ENCODE data around the gene MGAT4B. TPM values are rescaled to one million over a fixed set of nuclear protein-coding genes. Genes with fewer than 3 reads are reported as not detected.

MGAT4B gene
- total RNA-seq, 1 donor from 2014 or later: 98.9 TPM

DNA sequence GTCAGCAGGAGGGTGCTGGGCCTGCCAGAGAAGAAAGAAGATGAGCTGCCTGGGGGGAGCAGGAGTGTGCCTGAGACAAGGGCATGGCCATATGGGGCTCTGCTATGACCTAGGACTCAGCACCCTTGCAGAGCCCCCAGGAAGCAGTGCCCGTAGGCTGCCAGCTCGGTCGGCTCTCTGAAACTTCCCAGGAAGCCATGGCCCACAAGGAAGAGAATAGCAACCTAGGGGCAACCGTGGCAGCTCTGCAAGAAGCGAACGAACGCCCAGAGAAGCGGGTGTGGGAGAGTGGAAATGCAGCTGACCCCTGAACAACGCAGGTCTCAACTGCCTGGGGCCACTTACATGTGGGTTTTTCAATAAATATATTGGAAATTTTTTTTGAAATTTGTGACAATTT, 23.5 kb downstream of the MGAT4B start:
- intact Hi-C loops (cut with DNase I): no loop called here
- DNase-seq (ENCODE audit: missing footprints) (no peak), ATAC-seq (no peak)

DNA sequence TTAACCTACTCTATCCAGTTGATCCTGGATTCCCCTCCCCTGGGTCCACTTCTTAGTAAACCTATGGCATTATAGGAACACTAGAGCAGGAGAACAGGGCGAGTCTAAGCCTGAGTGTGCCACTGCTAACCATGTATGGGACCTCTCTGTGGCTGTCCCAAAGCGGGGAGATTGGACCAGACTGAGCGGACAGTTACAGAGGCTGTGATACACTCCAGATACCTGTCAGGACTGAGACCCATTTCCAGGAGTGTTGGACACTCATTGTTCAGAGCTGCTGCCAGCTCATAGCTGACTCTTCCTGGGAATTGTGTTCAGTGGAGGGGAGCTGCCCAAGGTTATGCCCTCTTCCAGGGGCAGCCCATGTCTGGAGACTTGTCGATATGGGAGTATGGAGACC, 24.8 kb downstream of the MGAT4B start:
- ATAC-seq (peak; percentile 27), DNase-seq (ENCODE audit: missing footprints) (no peak)
- intact Hi-C loops (cut with DNase I): no loop called here

- DNase-seq (ENCODE audit: missing footprints): no peak
- intact Hi-C loops (cut with DNase I): no loop called here
- ATAC-seq: no peak
Observed at GRCh38 chr5:179780362-179780761, 26.3 kb downstream of the MGAT4B start.

GRCh38 chr5:179779826-179780225, 26.8 kb downstream of the MGAT4B start:
- no peak for ATAC-seq
- intact Hi-C loops (cut with DNase I): no loop called here
- no peak for DNase-seq (ENCODE audit: missing footprints)

DNA sequence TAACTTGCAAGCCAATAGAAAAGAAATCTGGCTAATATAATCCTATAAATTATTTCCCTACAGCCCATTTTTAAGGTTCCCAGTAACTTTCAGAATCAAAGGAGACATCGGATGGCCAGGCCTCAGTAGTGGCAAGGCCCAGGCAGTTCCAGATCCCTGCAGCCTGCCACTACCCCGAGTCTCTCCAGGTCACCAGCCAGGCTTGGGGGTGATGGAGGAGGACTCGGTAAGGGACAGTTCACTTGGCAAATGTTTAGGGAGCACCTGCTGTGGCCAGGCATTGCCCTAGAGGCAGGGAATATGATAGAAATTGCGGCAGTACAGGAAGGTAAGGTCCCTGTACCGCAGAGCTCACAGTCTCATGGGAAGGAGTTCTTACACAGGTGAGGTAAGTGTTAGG, 28.1 kb downstream of the MGAT4B start:
- DNase-seq (ENCODE audit: missing footprints): no peak
- no peak for ATAC-seq
- intact Hi-C loops (cut with DNase I): no loop called here

GRCh38 chr5:179777909-179778308, 28.8 kb downstream of the MGAT4B start:
- peak; percentile 14 for ATAC-seq
- no peak for DNase-seq (ENCODE audit: missing footprints)
- intact Hi-C loops (cut with DNase I): no loop called here

DNA sequence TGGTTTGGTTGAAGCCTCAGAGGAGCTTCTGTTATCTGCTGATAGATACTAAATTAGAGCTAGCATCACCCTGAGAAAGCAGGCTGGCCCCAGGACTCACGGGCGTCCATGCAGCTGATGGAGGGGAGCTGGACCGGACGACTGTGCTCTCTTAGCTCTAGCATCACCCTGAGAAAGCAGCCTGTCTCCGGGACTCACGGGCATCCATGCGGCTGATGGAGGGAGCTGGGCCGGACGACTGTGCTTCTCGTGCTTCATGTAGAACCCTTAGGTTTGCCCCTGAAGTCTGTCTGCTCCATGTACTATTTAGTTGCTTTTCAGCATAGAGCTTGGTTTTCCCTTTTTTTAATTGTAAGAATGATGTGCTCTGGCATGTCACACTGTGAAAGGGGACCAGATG, 29.2 kb downstream of the MGAT4B start:
- DNase-seq (ENCODE audit: missing footprints): no peak
- no peak for ATAC-seq
- intact Hi-C loops (cut with DNase I): no loop called here

DNA sequence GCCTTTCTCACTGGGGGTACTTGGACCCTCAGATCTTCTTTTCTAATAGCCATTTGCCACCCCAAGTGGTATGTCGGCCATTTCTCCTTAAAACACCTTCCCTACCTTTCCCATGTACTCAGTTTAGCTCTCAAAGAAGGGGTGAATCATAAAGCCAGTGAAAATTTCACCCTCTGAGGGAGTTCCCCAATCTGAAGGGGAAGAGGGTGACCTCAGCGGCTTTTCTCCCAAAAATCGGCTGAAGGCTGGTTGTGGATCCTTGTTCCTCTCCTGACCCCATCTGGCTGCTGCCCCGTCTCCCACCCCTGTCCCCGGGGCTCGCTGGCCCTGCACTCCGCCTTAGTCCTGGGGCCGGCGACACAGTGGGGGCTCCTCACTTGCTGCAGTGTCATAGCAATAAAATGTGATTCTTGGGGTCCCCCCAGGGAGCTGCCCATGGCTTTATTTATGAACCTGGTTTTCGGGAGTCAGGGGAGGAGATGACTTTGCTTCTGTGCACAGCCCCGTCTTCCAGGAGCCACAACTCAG, 30.2 kb downstream of the MGAT4B start:
- no peak for ATAC-seq
- intact Hi-C loops (cut with DNase I): no loop called here
- no peak for DNase-seq (ENCODE audit: missing footprints)

GRCh38 chr5:179774442-179774841, 32.2 kb downstream of the MGAT4B start:
- intact Hi-C loops (cut with DNase I): no loop called here
- no peak for ATAC-seq
- no peak for DNase-seq (ENCODE audit: missing footprints)

DNA sequence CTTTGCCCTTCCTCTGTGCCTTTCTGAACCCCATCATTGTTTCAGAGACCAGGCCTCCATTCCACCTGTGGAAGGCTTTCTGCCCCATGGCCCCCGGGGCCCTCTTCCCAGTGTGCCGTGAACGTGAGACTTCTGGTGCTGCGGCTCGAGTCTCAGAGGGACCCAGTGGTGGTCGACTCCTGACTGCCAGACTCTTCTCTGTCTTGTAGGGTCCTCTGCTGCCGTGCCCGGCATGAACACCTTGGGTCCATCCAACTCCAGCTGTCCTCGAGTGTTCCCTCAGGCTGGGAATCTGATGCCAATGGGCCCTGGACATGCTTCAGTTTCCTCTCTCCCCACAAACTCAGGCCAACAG, 33.0 kb downstream of the MGAT4B start:
- no peak for DNase-seq (ENCODE audit: missing footprints)
- ATAC-seq: no peak
- intact Hi-C loops (cut with DNase I): no loop called here

DNA sequence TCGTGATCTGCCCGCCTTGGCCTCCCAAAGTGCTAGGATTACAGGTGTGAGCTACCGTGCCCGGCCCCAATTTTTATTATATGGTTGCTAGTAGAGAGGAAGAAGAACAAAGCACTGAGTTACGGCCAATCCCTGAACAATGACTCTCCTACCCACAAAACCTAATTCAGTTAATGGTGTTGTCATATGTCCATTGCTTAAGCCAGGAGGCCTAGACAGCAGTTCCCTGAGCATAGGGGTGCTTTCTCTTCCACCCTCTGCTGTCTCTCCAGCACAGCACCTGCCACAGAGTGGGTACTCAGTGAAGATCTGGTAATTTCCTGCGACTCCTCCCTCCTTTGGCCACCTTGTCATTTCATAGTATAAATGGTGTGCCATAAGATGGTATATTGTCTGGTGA, 34.3 kb downstream of the MGAT4B start:
- ATAC-seq (no peak), DNase-seq (ENCODE audit: missing footprints) (no peak)
- intact Hi-C loops (cut with DNase I): no loop called here

DNA sequence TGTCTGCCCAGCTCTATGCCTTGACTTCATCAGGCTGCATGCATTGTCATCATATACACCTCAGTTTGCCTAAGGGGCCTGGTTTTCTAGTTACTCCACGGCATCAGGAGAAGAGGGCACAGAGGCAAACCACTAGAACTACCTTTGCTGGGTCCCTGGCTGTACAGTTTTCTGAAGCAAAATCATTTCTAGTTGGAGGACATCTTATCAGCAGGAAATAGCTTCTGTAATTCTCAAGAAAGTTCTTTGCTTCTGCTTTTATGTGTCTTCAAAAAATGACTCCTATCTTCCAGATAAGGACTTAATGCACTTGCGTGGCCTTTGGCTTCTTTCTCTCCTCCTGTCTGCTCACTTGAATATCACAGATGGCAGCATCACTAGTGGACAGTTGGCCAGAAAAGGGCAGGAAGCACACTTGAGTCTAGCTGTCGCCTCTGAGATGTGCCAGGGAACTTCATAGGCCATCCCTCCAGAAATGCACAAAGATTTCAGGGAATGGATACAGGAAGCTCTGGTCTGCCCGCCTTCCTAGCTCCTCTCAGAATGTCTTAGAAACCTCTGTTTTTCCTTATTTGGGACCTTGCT, 35.3 kb downstream of the MGAT4B start:
- ATAC-seq (no peak), DNase-seq (ENCODE audit: missing footprints) (no peak)
- intact Hi-C loops (cut with DNase I): no loop called here

DNA sequence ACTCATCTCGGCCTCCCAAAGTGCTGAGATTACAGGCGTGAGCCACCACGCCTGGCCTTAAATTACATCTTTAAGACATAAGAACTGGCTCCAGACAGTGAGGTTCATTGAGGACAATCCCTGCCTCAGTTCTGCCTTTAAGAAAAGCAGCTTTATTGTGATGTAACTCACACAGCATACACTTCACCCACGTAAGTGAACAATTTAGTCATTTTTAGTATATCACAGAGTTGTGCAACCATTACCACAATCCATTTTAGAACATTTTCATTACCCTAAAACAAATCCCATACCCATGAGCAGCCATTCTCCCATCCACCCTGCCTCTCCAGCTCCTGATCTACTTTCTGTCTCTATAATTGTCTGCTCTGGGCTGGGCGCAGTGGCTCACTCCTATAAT, 36.9 kb downstream of the MGAT4B start:
- ATAC-seq (no peak), DNase-seq (ENCODE audit: missing footprints) (no peak)
- intact Hi-C loops (cut with DNase I): no loop called here

DNA sequence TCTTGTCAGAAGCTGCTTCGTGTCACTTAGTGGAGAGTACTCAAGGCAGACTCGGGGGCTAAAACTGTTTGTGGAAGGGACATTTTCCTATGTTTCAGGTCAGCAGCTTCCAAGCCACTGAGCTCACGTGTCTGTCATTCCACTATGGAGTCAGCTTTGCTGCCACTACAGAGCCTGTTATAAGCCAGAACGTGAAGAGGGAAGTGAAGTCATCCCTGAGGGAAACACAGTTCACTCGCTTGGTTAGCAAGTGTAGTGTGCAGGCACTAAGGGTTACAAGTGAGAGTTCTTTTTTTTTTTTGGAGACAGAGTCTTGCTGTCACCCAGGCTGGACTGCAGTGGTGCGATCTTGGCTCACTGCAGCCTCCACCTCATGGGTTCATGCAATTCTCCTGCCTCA, 37.4 kb downstream of the MGAT4B start:
- DNase-seq (ENCODE audit: missing footprints) (no peak), ATAC-seq (no peak)
- intact Hi-C loops (cut with DNase I): no loop called here

DNA sequence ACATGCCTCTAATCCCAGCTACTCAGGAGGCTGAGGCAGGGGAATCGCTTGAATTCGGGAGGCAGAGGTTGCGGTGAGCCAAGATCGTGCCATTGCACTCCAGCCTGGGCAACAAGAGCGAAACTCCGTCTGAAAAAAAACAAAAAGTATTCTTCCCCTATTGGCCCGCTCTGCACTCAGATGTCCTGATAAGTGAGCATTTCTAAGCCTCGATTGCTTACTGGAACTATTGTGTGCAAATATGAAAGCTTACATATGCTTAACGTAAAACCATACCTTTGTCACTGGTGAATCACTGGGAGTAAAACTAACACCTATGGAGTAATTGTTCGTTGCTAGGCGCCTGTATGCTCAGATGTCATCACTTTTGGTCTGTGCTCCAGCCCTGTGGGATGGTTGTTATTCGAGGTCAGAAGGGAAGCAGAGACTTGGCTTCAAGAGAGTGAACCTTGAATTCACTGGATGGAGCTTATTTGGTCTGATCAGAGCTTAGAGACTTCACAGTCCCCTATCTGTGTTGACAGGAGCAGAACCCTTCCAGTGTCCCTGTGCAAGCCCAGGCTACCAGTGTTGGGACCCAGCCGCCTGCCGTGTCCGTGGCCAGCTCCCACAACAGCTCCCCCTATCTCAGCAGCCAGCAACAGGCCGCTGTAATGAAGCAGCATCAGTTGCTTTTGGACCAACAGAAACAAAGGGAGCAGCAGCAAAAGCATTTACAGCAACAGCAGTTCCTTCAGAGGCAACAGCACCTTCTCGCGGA, 38.2 kb downstream of the MGAT4B start:
- DNase-seq (ENCODE audit: missing footprints) (no peak), ATAC-seq (peak; percentile 40)
- intact Hi-C loops (cut with DNase I): no loop called here

GRCh38 chr5:179767496-179768100, 39.1 kb downstream of the MGAT4B start:
- ATAC-seq (no peak), DNase-seq (ENCODE audit: missing footprints) (no peak)
- intact Hi-C loops (cut with DNase I): no loop called here

- no peak for DNase-seq (ENCODE audit: missing footprints)
- ATAC-seq: no peak
- intact Hi-C loops (cut with DNase I): no loop called here
Observed at GRCh38 chr5:179766726-179767455, 39.8 kb downstream of the MGAT4B start.

DNA sequence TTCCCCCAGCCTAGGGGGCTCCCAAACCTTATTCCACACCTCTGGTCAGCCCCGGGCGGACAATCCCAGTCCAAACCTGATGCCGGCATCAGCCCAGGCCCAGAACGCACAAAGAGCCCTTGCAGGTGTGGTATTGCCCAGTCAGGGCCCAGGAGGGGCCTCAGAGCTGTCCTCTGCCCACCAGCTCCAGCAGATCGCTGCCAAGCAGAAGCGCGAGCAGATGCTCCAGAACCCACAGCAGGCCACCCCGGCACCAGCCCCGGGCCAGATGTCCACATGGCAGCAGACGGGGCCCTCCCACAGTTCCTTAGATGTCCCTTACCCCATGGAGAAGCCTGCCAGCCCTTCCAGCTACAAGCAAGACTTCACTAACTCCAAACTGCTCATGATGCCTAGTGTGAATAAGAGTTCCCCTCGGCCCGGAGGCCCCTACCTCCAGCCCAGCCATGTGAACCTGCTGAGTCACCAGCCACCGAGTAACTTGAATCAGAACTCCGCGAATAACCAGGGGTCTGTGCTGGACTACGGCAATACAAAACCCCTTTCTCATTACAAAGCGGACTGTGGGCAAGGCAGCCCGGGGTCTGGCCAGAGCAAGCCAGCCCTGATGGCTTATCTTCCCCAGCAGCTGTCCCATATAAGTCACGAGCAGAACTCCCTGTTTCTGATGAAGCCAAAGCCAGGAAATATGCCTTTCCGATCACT, 40.5 kb downstream of the MGAT4B start:
- no peak for DNase-seq (ENCODE audit: missing footprints)
- intact Hi-C loops (cut with DNase I): no loop called here
- no peak for ATAC-seq

GRCh38 chr5:179765400-179765799, 41.3 kb downstream of the MGAT4B start:
- intact Hi-C loops (cut with DNase I): no loop called here
- peak; percentile 75 for ATAC-seq
- DNase-seq (ENCODE audit: missing footprints): peak; percentile 81

Data from Right ventricle myocardium inferior (tissue), 1 donor.